HTR-8/SVneo (cell line): ENCODE data around the gene C15orf61.

Experiments
- DNase-seq: peaks from one replicate; pipeline ENCODE4 v3.0.0; 2011; ENCODE audit warnings: low spot score, mixed read lengths; ENCODE audit not compliant: insufficient read length
- FAIRE-seq: peaks from 2 replicates; lab custom pipeline; 2011; peaks lifted over from hg19 to GRCh38; lab: Jason Lieb, UNC

Gene C15orf61

DNA sequence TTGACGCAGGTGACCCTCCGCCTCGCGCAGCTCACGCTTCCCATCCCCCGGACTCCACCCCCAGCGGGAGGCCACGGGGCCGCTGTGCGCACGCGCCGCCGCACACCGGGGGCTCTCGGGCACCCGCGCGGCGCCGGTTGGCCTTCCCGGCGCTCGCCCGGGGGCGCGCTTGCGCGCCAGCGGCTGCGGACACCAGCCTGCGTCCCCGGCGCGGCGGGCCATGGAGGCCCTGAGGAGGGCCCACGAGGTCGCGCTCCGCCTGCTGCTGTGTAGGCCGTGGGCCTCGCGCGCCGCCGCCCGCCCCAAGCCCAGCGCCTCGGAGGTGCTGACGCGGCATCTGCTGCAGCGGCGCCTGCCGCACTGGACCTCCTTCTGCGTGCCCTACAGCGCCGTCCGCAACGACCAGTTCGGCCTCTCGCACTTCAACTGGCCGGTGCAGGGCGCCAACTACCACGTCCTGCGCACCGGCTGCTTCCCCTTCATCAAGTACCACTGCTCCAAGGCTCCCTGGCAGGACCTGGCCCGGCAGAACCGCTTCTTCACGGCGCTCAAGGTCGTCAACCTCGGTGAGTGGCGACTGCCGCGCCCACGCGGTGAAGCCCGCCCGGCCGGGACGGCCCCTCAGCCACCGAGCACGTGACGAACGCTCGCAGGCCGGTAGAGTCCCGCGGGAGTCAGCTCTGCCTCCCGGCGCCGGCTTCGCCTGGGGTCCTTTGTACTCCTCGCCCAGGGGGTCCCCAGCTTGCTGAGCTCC is at the start of gene C15orf61:
Gene C15orf61, plus strand, starts transcription at position 103 of the 754 bp plus-strand sequence. Its CDS starts 118 bp downstream, at position 221.
- peak; percentile 86 for FAIRE-seq
- peak; percentile 97 for DNase-seq

DNA sequence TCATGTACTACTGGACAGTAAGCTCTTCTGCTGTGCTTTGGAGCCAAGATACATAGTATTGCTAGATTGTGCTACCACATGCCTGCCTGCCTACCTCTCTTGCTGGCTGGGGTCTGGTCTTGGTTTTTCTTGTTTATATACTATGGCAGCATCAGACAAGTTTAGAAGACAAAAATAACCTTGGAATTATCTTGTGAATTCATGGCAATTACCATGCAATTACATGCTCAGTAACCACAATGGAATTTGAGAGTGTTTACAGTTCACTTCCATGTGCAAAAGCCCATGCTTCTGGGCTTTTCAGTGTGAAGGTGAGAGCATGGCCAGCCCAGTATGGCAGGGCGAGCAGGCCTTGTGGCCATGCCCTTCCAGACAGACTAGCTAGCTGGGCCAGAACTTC is 48.0 kb upstream of the C15orf61 start:
- peak; percentile 28 for FAIRE-seq

DNA sequence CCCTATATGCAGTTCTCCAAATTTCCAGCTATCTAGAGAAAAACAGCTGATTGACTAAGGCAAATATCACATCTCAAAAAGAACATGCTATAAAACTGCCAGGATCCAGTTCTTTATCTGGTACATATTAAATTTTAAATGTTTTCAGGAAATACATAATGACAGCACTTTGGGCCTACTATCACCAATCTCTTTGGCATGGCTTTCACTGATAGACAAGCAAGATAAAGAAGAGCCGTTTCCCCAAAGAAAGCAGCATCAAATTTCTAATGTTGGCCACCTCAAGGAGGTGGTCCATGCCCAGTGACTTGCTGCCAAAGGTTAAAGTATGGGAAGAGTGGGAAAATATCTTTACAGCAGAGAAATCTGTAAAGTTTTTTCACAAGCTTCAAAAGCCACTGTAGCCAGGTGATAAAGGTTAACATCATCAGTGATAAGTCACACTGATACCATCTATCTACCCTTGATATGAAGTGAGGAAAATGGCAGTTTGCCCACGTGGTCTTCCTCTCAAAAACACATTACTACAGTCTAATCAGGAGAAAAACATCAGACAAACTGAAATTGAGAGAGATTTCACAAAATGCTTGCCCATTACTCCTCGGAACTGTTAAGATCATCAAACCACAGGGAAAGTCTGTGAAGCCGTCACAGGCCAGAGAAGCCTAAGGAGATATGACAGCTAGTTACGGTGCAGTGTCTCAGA is 46.4 kb upstream of the C15orf61 start:
- FAIRE-seq (no peak), DNase-seq (no peak)

More for the DNA sequence above, 48.0 kb upstream of the C15orf61 start:
- DNase-seq, result no peak

DNA sequence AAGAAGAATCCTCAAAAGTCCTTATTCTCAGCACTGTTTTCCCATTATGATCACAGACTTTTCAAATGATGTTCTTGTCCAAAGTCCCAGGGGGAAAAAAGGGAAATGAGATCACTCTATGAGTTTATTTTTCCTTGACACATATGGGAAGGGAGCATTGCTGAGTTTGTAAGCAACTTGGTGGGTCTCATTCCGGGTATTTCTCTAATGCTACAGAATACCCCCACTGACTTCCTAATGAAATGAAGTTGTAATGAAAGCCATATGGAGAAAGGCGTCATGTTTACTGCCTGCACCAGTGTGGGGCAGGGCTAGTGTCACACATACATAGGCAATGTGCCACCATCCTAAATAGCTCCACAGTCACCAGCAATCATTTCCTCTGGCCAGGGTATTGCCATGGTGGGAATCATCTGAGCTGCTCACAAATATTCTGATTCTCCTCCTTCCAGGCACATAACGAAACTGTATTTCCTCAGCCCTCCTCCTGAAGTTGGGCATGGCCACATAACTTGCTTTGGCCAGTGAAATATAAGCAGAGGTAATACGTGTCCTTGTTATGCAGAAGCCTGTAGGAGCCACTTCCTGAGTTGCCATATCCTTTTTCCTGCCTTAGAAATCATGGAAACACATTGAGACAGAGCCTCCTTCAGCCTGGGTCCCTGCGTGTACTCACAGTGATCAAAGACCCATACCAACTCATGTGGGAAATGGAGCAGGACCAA is 41.0 kb upstream of the C15orf61 start:
- FAIRE-seq (peak; percentile 26), DNase-seq (no peak)

DNA sequence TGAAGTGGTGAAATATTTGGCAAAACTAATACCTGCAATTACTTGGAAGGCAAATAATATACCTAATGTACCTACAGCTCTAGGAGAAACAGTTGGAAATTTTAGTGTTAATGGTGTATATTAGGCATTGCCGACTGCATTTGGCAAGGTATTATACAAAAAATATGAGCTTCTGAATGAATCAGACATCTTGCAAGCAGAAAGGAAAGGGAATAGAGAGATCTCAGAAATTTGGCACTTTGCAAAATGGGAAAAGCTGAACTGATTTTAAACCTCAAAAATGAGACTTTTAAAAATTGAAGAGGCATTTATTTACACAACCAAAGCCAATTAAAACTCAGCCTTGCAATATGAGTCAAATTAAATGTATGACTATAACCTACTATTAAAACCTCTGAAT is 40.2 kb upstream of the C15orf61 start:
- no peak for DNase-seq
- FAIRE-seq, result no peak

DNA sequence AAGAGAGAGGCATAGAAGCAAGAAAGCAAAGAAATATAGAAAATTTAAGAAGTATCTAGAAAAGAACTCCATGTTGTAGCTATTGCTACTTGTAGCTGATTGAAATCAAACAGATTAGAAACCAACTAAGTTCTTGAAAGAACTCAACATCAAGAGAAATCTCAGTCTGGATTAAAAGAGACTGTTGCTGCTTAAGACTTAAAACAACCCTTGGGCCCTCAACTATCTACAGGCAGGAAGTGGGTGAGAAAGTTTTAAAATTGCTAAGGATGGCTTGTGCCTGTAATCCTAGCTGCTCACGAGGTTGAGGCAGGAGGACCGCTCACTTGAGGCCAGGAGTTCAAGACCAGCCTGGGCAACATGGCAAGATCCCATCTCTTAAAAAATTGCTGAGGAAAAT is 39.3 kb upstream of the C15orf61 start:
- DNase-seq (no peak), FAIRE-seq (no peak)

DNA sequence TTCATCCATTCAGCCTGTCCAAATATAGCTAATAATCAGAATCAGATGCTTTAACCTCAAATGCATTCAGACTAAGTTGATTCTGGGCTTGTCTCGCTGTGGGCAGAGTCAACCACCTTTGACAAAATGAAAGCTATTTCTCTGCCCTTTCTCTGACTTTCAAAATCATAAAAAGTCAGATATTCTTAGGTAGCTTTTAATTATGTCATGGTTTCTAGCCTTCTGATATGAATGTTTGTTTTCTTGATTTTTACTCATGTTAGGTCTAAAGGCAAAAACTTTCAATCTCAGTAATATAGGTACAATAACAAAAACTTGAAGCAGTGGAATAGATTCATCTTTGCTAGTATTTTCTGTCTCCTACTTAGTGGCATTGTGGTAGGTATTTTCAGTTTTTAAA is 25.3 kb upstream of the C15orf61 start:
- no peak for FAIRE-seq
- DNase-seq, result no peak

DNA sequence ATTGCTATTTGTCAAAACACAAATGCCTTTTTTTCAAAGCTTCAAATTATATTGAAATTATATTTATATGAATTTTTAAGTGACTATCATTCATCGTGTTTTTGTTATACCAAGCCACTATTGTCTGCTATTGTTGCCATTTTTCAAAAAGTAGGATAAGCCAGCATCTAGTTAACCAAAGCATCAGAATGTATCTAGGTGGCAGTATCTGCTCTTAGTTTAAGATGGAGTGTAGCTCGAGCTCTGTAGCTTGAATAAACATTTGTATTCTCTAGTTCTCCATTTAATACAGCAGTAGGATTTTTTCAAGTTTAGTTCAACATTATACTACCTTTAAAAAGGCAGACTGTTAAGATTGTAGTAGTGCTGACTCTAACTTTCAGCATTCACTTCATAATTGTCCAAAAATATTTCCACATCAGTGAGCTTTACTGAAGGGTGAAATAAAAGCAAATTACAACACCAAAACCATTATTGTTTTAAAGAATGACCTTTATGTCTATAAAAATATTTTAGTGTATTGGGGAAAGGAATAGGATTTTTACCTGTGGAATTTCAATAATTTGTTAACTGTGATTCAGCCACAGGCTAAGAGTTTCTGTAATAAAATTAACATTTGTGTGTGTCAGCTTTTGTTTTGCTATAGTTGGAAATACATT is 19.6 kb upstream of the C15orf61 start:
- DNase-seq (peak; percentile 51), FAIRE-seq (no peak)

DNA sequence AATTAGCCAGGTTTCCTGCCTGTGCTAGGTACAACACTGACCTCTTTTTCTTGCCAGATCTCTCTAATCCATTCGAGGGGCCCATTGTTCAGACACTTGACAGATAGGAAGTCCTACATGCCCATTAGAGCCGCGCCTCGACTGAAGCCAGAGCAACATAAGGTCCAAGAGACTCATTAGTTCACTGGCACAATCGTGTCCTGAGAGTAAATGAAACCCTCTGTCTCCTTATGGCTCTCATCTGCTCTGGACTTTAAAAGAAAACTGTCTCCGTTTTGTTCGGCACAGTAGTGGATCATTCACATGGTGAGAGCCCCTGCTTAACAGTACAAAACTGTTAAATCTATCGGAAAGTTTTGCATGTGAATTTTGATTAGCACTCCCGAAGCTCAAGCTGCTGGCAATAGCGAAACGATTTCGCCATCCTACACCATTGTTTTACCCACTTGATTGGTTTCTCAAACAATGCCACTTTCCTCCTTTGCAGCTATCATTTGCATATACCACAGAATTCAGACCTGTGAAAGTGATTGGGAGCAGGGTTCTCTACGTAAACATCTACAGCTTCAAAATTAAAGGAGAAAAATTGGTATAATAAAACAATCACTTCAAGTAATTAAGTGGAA is 19.0 kb upstream of the C15orf61 start:
- no peak for DNase-seq
- peak; percentile 74 for FAIRE-seq

DNA sequence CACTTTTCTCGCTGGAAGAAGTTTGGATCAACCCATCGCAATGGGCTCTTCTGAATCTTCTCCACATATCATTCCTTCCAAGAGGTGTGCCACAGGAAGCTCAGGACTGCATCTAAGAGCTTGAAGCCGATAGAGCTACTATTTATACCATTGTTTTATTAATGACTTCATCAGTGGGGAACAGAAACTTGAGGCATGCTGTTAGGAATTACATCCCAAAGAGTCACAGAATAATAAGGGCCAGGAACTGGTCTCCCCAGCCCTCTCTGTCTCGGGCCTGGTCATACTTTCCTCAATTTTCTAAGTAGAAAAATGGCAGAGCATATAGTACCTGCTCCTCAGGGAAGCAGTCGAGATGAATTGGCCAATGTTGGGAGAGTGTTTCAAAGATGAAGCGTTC is 16.9 kb upstream of the C15orf61 start:
- FAIRE-seq, result no peak
- no peak for DNase-seq

DNA sequence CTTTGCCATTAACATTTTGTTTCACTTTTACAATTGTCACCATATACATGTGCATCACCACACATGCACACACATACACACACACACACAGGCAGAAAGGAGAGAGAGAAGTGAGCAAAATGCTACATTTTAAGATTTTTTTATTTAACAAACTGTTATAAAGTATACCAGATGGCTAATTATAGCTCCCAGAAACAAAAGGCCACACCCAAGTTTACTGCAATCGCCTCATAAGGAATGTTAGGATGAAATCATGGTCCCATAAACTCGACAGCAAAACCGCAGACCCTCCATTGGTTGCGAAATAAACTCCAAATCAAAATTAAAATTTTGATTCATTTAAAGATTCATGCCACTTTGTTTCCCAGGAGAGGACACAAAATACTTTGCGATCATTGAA is 16.1 kb upstream of the C15orf61 start:
- DNase-seq, result no peak
- FAIRE-seq, result no peak

DNA sequence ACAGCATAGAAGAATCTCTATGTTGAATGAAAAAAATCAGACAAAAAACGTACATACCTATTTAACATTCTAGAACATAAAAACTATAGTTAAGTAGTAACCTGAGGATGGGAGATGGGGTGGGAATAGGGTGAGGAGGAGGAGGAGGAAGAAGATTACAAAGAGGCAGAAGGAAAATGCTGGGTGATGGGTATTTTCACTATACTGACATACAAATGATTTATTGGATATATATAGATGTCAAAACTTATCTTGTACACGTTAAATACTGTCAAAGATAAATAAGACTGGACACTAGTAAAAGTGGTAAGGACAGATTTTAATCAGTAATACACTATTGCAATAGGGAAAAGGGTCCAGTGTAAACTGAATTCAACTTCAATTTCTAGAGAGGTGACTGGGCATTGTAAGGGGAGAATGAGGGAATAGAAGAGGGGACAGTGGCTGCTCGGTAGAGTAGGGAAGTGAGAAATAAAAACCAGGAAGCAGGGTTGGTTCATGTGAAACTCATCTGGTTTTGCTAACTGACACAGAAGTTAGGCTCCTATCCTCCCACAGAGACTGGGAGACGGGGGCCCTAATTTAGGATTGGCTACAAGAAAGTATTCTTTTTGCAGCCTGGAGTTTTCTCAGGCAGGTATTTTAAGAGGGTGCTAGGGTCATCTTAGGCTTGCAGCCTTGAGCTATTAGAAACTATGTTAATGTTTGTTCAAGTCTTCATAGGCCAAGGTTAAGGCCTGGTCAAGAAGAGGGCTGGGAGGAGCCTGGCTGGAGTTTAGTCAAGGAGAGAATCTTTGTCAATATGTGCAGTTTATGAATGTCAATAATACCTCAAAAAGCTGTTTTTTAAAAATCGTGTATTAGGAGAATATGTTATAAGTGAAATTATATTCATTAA is 15.0 kb upstream of the C15orf61 start:
- DNase-seq (no peak), FAIRE-seq (no peak)

DNA sequence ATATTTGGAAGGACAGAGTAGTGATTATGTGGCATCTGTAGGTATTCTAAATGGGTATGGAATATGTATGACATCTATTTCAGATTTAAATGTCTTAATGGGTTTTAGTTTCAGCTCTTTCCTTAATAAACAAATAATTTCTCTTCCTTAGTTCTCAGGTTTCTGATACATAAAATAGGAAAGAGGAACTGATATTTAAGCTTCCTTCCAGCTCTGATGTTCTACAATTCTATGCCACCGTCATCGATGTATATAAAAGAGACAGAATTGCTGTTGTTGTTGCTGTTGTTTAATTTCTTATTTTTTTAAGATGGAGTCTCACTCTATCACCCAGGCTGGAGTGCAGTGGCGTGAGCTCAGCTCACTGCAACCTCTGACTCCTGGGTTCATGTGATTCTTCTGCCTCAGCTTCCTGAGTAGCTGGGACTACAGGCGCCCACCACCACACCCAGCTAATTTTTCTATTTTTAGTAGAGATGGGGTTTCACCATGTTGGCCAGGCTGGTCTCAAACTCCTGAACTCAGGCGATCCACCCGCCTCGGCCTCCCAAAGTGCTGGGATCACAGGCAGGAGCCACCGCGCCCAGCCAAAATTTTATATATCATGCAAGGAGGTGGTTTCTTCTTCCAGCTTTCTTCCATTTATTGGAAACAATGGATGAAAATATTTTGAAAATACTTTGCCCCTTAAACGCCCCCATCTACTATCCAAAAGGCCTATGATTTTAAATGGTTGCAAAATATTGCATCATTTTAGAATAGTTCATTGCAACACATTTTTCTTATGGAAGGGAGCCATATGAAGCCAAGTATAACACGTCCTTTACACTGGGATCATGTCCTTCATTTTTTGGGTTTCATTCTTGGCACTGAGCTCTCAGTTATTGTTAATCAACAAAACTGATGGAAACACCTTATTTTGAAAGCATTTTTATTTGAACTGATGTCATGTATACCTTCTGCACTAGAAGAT is 13.9 kb upstream of the C15orf61 start:
- FAIRE-seq (peak; percentile 13), DNase-seq (no peak)

DNA sequence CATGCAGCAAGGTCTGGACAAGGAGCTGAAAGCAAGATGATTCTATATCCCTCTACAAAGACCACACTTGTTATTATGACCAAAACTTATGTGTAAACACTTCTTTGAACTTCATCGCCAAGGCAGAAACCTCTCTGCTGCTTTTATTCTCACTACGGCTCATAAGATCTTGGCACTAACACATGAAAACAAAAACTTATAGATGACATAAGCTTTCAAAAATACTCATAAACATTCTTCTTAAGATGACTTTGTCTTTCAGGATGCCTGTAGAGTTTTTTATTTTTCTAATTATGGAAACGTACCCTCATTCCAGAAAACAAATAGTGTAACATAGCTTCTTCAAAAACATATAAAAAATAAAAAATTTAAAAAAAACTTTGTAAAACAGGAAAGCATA is 12.5 kb upstream of the C15orf61 start:
- no peak for DNase-seq
- no peak for FAIRE-seq

DNA sequence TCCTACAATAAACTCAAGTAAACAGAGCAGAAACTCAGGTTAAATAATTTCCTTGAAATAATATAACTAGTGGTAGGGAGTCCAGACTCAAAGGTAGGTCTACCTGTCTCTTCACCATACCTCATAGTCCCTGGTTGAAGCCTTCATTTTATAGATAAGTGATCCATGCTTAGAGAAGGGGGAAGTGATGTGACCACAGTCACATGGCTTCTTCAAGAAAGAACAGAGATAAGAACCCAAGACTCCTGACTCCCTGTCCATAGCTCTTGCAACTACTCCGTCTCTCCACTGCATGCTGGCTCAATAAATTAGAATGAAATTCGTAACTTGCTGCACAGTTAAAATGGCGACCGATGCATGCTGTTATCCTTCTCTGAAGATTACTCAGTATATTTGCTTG is 11.0 kb upstream of the C15orf61 start:
- no peak for DNase-seq

DNA sequence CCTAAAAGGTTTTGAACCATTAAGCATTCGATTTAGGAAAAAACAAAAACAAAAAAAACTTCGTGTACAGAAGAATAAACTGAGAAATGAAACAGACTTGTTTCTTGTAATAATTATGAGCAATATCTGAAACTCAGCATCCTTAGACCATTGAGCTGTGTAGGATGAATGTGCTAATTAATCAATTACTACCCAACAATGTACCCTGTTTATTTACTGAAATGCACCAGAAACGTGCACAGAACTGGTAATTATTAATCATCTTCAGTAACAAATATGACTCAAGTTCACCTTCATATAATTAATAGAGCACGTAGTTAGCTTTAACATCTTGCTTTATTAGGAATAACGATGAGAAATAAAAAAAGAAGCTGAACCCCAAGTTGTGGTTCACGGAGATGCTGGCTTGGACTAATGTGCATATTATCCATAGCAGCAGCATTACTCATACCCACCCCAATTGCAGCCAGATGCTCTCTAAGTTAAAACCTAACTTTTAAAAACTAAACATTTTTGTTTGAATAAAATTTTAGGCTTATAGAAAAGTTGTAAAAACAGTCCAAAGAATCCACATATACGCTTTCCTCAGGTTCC is 10.2 kb upstream of the C15orf61 start:
- DNase-seq (peak; percentile 44), FAIRE-seq (peak; percentile 49)

More for the DNA sequence above, 11.0 kb upstream of the C15orf61 start:
- no peak for FAIRE-seq

DNA sequence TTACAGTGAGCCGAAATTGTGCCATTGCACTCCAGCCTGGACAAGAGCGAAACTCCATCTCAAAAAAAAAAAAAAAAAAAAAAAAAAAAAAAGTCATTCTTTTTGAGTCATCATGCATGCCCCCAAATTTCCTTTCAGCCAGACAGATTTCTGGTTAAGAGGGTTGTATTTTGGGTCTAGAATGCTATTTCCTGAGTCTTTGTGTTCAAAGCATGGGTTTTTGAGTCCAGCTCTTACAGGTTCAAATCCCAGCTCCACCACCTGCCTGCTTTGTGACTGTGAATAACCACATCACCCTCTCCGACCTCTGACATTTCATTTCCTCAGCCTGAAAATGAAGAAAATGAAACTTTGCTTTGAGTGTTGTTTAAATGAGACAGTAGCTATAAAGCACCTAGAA is 9.3 kb upstream of the C15orf61 start:
- no peak for FAIRE-seq
- no peak for DNase-seq

DNA sequence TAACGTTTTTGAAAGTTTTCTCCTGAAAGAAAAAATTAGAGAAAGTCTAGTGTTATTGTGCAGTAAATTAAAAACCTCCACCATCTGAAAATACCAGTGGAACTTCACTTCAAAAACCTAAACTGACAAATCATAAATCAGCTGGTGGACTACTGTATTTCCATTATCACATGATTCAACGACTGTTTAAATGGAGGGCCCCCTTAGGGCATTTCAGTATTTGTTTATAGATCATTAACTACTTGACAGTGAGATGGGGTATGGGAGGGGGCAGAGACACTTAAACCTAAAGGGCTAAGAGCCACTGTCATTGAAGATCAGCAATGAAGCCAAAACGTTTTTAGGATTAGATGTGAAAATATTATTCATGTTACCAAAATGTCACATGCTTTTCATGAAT is 8.8 kb upstream of the C15orf61 start:
- DNase-seq, result no peak
- no peak for FAIRE-seq
